Stomach (tissue), 9 donors: Measurements from ENCODE around the gene LAMTOR1. TPM values are rescaled to one million over a fixed set of nuclear protein-coding genes. Genes with fewer than 3 reads are reported as not detected.

Experiments used
- DNase-seq, 2 donors: peaks; one replicate each; pipeline versions ENCODE4 v3.0.0 to v3.0.0-alpha.2; 2013 to 2019
- H3K27ac ChIP-seq, 5 donors: fragments of 200-600 bp in 4 of 5; sonication (generic) in 4 of 5; one replicate each; pipeline ENCODE4 v1.5.1; 2013 to 2019; ENCODE audit warnings: mild to moderate bottlenecking in 1 of 5, moderate library complexity in 1 of 5
- H3K27me3 ChIP-seq, 3 donors: fragments of 200-600 bp; sonication (generic); one replicate each; pipeline ENCODE4 v1.5.1; 2017 to 2019; ENCODE audit warnings: mixed run types in 1 of 3
- H3K36me3 ChIP-seq, 4 donors: fragments of 200-600 bp; sonication (generic); 1 replicate in 3 of 4; 2 replicates in 1 of 4; pipeline ENCODE4 v1.5.1; 2016 to 2019
- H3K4me1 ChIP-seq, 4 donors: fragments of 200-600 bp; sonication (generic); one replicate each; pipeline ENCODE4 v1.5.1; 2016 to 2019
- H3K4me3 ChIP-seq, 4 donors: fragments of 200-600 bp; sonication (generic) in 3 of 4; one replicate each; pipeline ENCODE4 v1.5.1; 2016 to 2019; ENCODE audit warnings: mild to moderate bottlenecking in 1 of 4
- H3K9me3 ChIP-seq, 4 donors: fragments of 200-600 bp; sonication (generic); one replicate each; pipeline ENCODE4 v1.5.1; 2016 to 2019
- EP300 ChIP-seq: sonication (generic); formaldehyde crosslinking; IDR thresholded peaks from one replicate; pipeline ENCODE4 v1.6.1; 2017; ENCODE audit warnings: antibody characterized with exemption
- POLR2A ChIP-seq, 4 donors: fragments of 450-650 bp; IDR thresholded peaks; one replicate each; pipeline ENCODE4 v1.6.1; 2016; ENCODE audit warnings: antibody characterized with exemption in 4 of 4, control low read depth in 2 of 4, mild to moderate bottlenecking in 1 of 4, moderate library complexity in 1 of 4
- POLR2AphosphoS5 ChIP-seq, 3 donors: sonication (generic); formaldehyde crosslinking; IDR thresholded peaks; one replicate each; pipeline ENCODE4 v1.6.1; 2016; ENCODE audit warnings: antibody characterized with exemption in 3 of 3
- WGBS, 5 donors: extraction: QIAGEN DNeasy Blood & Tissue Kit in 3 of 5; methylation state at CpG; one replicate each; pipeline versions ENCODE4 v1.1.5 to v1.1.7; 2013 to 2018; 5-methylcytosine and 5-hydroxymethylcytosine counted together
- intact Hi-C: fragments of 100-400 bp; cut with DNase I; formaldehyde crosslinking; loops from one replicate; pipeline ENCODE4 v1.15.1; 2023; ENCODE audit warnings: low total_unique reads
- polyA plus RNA-seq, 3 donors: library from polyadenylated mRNA; stranded (reverse); fragments of 200-250 nt; gene quantifications; one replicate each; pipeline ENCODE4 v1.2.3, GENCODE V29; 2013
- total RNA-seq, 5 donors: library from RNA; depleted of rRNA; stranded (reverse); fragments of >200 nt; gene quantifications; one replicate each; pipeline versions ENCODE4 v1.1.0 to v1.2.3, GENCODE V29; 2014 to 2016
- TF ChIP-seq, protein P1 (sequence below), 7 experiments: fragments of 450-650 bp in 4 of 7; fragments of 200-600 bp in 3 of 7; sonication (generic) in 3 of 7; IDR thresholded peaks; one replicate each; pipeline ENCODE4 v1.5.1; 2016 to 2019; ENCODE audit warnings: antibody characterized with exemption in 7 of 7, control low read depth in 2 of 7, mild to moderate bottlenecking in 1 of 7
- donor health status: healthy with polysubstance abuse.
- donor health status: Bipolar disorder and iron deficiency.
- donor health status: healthy.

Gene LAMTOR1
- total and polyA plus RNA-seq, 8 donors: 3.5 to 159 (median 94.3) TPM

DNA sequence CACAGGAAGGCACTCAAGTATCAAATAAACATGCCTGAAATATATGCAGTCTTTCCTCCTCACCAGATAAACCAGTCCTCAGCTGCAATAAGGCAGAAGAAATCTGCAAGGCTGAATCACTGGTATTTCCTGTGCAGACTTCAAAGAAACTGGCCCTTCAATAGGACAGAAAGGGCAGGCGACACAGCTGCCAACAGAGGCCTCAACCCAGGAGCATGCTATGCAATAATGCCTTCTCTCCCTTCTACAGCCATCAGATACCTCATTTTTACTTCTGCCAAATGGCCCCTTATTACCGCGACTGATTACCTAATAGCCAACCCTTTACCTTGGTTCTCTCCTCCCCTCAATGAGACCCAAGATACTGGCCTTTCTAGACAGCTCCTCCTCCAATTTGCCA is 30.7 kb downstream of the LAMTOR1 start:
- peak overlapping the region in 2 of 5 donors; percentile 46 to 54 for H3K27ac ChIP-seq
- H3K27me3 ChIP-seq: no peaks in the 10 kb centered on the region
- intact Hi-C loops: no loop called here
- no peak overlapping the region for H3K4me3 ChIP-seq
- WGBS, 5 donors: 56 to 77% (median 71%) methylated on average over 3 of the region's 3 CpGs
- TF ChIP-seq POLR2A (IDR thresholded peaks at IDR 0.05): no peak
- no peak for TF ChIP-seq POLR2AphosphoS5 (IDR thresholded peaks at IDR 0.05)
- no peak for TF ChIP-seq EP300
- TF ChIP-seq, protein P1, sequence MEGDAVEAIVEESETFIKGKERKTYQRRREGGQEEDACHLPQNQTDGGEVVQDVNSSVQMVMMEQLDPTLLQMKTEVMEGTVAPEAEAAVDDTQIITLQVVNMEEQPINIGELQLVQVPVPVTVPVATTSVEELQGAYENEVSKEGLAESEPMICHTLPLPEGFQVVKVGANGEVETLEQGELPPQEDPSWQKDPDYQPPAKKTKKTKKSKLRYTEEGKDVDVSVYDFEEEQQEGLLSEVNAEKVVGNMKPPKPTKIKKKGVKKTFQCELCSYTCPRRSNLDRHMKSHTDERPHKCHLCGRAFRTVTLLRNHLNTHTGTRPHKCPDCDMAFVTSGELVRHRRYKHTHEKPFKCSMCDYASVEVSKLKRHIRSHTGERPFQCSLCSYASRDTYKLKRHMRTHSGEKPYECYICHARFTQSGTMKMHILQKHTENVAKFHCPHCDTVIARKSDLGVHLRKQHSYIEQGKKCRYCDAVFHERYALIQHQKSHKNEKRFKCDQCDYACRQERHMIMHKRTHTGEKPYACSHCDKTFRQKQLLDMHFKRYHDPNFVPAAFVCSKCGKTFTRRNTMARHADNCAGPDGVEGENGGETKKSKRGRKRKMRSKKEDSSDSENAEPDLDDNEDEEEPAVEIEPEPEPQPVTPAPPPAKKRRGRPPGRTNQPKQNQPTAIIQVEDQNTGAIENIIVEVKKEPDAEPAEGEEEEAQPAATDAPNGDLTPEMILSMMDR (IDR thresholded peaks at IDR 0.05): no peak
- H3K36me3 ChIP-seq: peaks cover 0 to 18% (median 7%) of the 10 kb centered on the region in 4 donors
- no peaks in the 10 kb centered on the region for H3K9me3 ChIP-seq
- H3K4me1 ChIP-seq: peaks cover 31 to 74% (median 50%) of the 10 kb centered on the region in 4 donors
- DNase-seq: peak in 1 of 2 donors; percentile 41

DNA sequence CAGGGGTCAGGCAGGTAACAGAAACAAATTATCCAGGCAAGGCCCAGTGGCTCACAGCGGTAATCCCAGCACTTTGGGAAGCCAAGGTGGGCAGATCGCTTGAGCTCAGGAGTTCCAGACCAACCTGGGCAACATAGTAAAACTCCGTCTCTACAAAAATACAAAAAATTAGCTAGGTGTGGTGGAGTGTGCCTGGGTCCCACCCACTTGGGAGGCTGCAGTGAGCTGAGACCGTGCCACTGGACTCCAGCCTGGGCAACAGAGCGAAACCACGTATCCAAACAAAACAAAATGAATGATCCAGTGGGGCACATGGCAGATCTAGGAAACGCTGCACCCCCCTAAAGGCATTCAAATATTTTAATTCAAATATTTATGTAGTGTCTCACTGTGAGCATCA is 32.6 kb downstream of the LAMTOR1 start:
- intact Hi-C loops: no loop called here
- Histone ChIP-seq H3K36me3 (peaks cover 0 to 11% (median 4%) of the 10 kb centered on the region in 4 donors), H3K27me3 (no peaks in the 10 kb centered on the region), H3K9me3 (no peaks in the 10 kb centered on the region), H3K27ac (peak overlapping the region; percentile 65 to 85 (median 80)), H3K4me3 (no peak overlapping the region), H3K4me1 (peaks cover 35 to 79% (median 54%) of the 10 kb centered on the region in 4 donors)
- TF ChIP-seq, protein P1 (IDR thresholded peaks at IDR 0.05): no peak
- no peak for TF ChIP-seq POLR2A (IDR thresholded peaks at IDR 0.05)
- no peak for TF ChIP-seq POLR2AphosphoS5 (IDR thresholded peaks at IDR 0.05)
- no peak for TF ChIP-seq EP300
- WGBS, 5 donors: 86 to 92% (median 89%) methylated on average over 7 of the region's 7 CpGs
- no peak for DNase-seq

DNA sequence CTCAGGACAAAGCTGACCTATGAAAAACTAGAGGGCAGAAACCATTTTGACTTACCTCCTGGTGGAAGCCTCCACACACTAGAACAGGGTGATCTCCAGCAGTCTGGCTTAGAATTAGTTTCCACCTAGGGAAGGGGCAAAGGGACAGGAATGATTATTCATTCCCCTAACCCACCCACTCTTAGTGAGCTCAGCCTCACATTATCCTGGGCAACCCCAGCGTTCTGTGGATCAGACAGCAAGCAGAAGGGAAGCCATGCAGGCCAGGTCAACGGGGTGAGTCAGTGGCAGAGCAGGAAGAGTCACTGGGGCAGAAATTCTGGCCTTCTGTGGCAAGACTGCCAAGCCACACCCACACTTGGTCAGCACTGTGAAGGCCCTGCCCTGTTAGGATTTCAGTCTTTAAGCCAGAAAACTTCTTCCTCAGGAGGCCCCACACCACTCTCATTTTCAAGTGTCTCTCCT is 33.3 kb downstream of the LAMTOR1 start:
- Histone ChIP-seq H3K4me1 (peaks cover 35 to 73% (median 51%) of the 10 kb centered on the region in 4 donors), H3K9me3 (no peaks in the 10 kb centered on the region), H3K27me3 (no peaks in the 10 kb centered on the region), H3K4me3 (no peak overlapping the region), H3K36me3 (peaks cover 0 to 10% (median 4%) of the 10 kb centered on the region in 4 donors), H3K27ac (peak overlapping the region; percentile 43 to 85 (median 80))
- intact Hi-C loops: no loop called here
- TF ChIP-seq, protein P1 (IDR thresholded peaks at IDR 0.05): no peak
- TF ChIP-seq POLR2AphosphoS5 (IDR thresholded peaks at IDR 0.05): peak in 2 of 3 donors; percentile 39 to 68
- 0 to 15% (median 8%) methylated on average over 2 of the region's 2 CpGs; no CpG with 5 or more reads in 1 of the 5 donors for WGBS, 5 donors
- peak; percentile 77 to 78 for DNase-seq

DNA sequence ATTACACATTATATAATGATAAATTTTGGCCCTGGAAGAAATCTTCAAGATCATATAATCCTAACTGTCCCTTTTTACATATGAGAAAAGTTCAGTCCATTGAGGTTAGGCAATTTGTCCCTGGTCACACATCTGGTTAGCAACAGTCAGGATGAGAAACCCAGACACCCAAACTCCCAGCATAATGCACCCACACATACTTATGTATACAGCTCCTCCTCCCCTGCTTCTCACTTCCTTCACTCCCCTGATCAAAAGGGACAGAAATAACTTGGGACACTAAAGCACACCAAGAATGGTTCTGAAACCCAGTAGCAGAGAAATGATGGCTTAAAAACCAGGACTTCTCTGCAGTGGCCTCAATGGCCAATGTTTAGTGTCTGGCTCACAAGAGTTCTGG is 33.9 kb downstream of the LAMTOR1 start:
- H3K4me3 ChIP-seq: no peak overlapping the region

DNA sequence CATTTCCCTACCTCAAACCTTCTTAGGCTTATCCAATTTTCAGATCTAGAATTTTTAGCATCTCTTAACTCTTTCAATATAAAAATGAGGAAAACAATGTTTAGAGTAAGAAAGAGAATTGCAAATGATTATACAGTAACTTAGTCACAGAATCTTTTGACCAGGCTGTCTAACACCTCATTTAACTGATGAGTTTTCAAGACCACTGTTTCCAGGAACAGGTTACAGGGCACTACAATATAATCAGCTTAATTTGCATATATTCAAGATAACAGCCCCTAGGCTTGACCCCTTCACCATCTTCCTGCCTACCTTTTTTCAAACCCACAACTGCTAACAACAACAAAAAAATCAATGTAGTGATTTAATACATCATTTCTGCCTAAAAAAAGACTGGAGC is 35.4 kb downstream of the LAMTOR1 start:
- DNase-seq: no peak
- Histone ChIP-seq H3K9me3 (no peaks in the 10 kb centered on the region), H3K36me3 (peaks cover 0 to 15% (median 4%) of the 10 kb centered on the region in 4 donors), H3K4me1 (peaks cover 35 to 65% (median 49%) of the 10 kb centered on the region in 4 donors), H3K27ac (peak overlapping the region in 3 of 5 donors; percentile 38 to 80 (median 42)), H3K27me3 (no peaks in the 10 kb centered on the region), H3K4me3 (no peak overlapping the region)
- TF ChIP-seq EP300 (no peak), POLR2AphosphoS5 (IDR thresholded peaks at IDR 0.05) (no peak), POLR2A (IDR thresholded peaks at IDR 0.05) (no peak)
- TF ChIP-seq, protein P1 (IDR thresholded peaks at IDR 0.05): no peak
- intact Hi-C loops: no loop called here

More for the DNA sequence above, 33.9 kb downstream of the LAMTOR1 start:
- no peaks in the 10 kb centered on the region for H3K27me3 ChIP-seq
- H3K9me3 ChIP-seq: no peaks in the 10 kb centered on the region
- H3K27ac ChIP-seq: peak overlapping the region; percentile 46 to 85 (median 80)
- intact Hi-C loops: no loop called here
- H3K36me3 ChIP-seq: peaks cover 0 to 10% (median 4%) of the 10 kb centered on the region in 4 donors
- peaks cover 35 to 67% (median 49%) of the 10 kb centered on the region in 4 donors for H3K4me1 ChIP-seq
- no peak for DNase-seq
- TF ChIP-seq EP300: no peak
